ENCODE measurements around the gene SNCB.

GRCh38 chr5:176640616-176641015, 10.3 kb upstream of the SNCB start:
- TF ChIP-seq CTCF (conservative IDR thresholded peaks at IDR 0.05 in 1 of 2, IDR thresholded peaks at IDR 0.05 in 1 of 2; ENCODE audit: extremely low read depth in 1 of 2, insufficient read depth in 1 of 2, low read depth in 1 of 2, low read length in 2 of 2), result no peak
- no peak for TF ChIP-seq EZH2 (IDR thresholded peaks at IDR 0.05; ENCODE audit: borderline replicate concordance, low read length)
